Esophagus squamous epithelium (tissue), 5 donors: ENCODE measurements around the gene ERCC6L2. TPM values are rescaled to one million over a fixed set of nuclear protein-coding genes. Genes with fewer than 3 reads are reported as not detected.

Experiments
- DNase-seq: peaks from one replicate; lab custom pipeline; 2025; lab: John Stamatoyannopoulos, UW
- H3K27ac ChIP-seq, 4 donors: fragments of 200-600 bp; sonication (generic); one replicate each; pipeline ENCODE4 v1.5.1; 2016 to 2019; ENCODE audit warnings: mild to moderate bottlenecking in 1 of 4
- H3K27me3 ChIP-seq, 4 donors: fragments of 200-600 bp; sonication (generic); 1 replicate in 3 of 4; 2 replicates in 1 of 4; pipeline versions ENCODE4 v1.5.1 to v1.6.0; 2017 to 2021; ENCODE audit warnings: antibody characterized with exemption in 1 of 4
- H3K36me3 ChIP-seq, 3 donors: fragments of 200-600 bp; sonication (generic); one replicate each; pipeline ENCODE4 v1.5.1; 2016 to 2019
- H3K4me1 ChIP-seq, 3 donors: fragments of 200-600 bp; sonication (generic); one replicate each; pipeline ENCODE4 v1.5.1; 2017 to 2019
- H3K4me3 ChIP-seq, 4 donors: fragments of 200-600 bp; sonication (generic); 1 replicate in 3 of 4; 2 replicates in 1 of 4; pipeline ENCODE4 v1.5.1; 2016 to 2019; ENCODE audit warnings: mild to moderate bottlenecking in 2 of 4, moderate library complexity in 1 of 4
- H3K9me3 ChIP-seq, 3 donors: fragments of 200-600 bp; sonication (generic); one replicate each; pipeline ENCODE4 v1.5.1; 2016 to 2019
- CTCF ChIP-seq, 6 experiments: fragments of 450-650 bp in 4 of 6; fragments of 200-600 bp in 2 of 6; sonication (generic) in 2 of 6; IDR thresholded peaks; one replicate each; pipeline ENCODE4 v1.5.1; 2016 to 2019; ENCODE audit warnings: antibody characterized with exemption in 6 of 6, mild to moderate bottlenecking in 4 of 6, moderate library complexity in 4 of 6
- POLR2A ChIP-seq, 4 donors: fragments of 450-650 bp; IDR thresholded peaks; one replicate each; pipeline ENCODE4 v1.6.1; 2017; ENCODE audit warnings: antibody characterized with exemption in 4 of 4, mild to moderate bottlenecking in 4 of 4, moderate library complexity in 3 of 4
- WGBS, 2 donors: methylation state at CpG; one replicate each; pipeline ENCODE4 v1.1.5; 2018; 5-methylcytosine and 5-hydroxymethylcytosine counted together
- intact Hi-C: fragments of 100-400 bp; cut with DNase I; formaldehyde crosslinking; loops from one replicate; pipeline ENCODE4 v1.15.0; 2022
- total RNA-seq, 4 donors: library from RNA; depleted of rRNA; stranded (reverse); fragments of >200 nt; gene quantifications; one replicate each; pipeline ENCODE4 v1.1.0, GENCODE V29; 2016
- donor health status: DM: yes; HTN: yes; CAD: no.

Gene ERCC6L2
- total RNA-seq, 4 donors from 2014 or later = 32.7 to 70.8 (median 34.0) TPM

GRCh38 chr9:95939472-95939871 is 64.0 kb downstream of the ERCC6L2 start:
- intact Hi-C loops = no loop called here
- Histone ChIP-seq H3K27me3 (no peaks in the 10 kb centered on the region), H3K27ac (no peak overlapping the region), H3K36me3 (peaks cover 0 to 91% (median 8%) of the 10 kb centered on the region in 3 donors), H3K4me3 (no peak overlapping the region), H3K9me3 (peaks cover 0 to 4% (median 0%) of the 10 kb centered on the region in 3 donors), H3K4me1 (no peaks in the 10 kb centered on the region)
- 91 to 100% methylated on average over 1 of the region's 1 CpG for WGBS, 2 donors
- TF ChIP-seq POLR2A (IDR thresholded peaks at IDR 0.05) = no peak
- no peak for TF ChIP-seq CTCF (IDR thresholded peaks at IDR 0.05)
- no peak for DNase-seq

- intact Hi-C loops = no loop called here
- Histone ChIP-seq H3K36me3 (peaks cover 0 to 93% (median 8%) of the 10 kb centered on the region in 3 donors), H3K27me3 (no peaks in the 10 kb centered on the region), H3K4me1 (no peaks in the 10 kb centered on the region), H3K4me3 (no peak overlapping the region), H3K9me3 (peaks cover 0 to 4% (median 0%) of the 10 kb centered on the region in 3 donors), H3K27ac (no peak overlapping the region)
- TF ChIP-seq POLR2A (IDR thresholded peaks at IDR 0.05) (no peak), CTCF (IDR thresholded peaks at IDR 0.05) (no peak)
- WGBS, 2 donors = 77 to 98% methylated on average over 2 of the region's 2 CpGs
- DNase-seq = no peak
Observed at GRCh38 chr9:95940265-95940664, 64.8 kb downstream of the ERCC6L2 start.

GRCh38 chr9:95942016-95942415 is 66.5 kb downstream of the ERCC6L2 start:
- no peak for DNase-seq
- no peak for TF ChIP-seq POLR2A (IDR thresholded peaks at IDR 0.05)
- no peak for TF ChIP-seq CTCF (IDR thresholded peaks at IDR 0.05)
- Histone ChIP-seq H3K27me3 (no peaks in the 10 kb centered on the region), H3K4me3 (no peak overlapping the region), H3K36me3 (peaks cover 0 to 93% (median 8%) of the 10 kb centered on the region in 3 donors), H3K9me3 (peaks cover 0 to 4% (median 0%) of the 10 kb centered on the region in 3 donors), H3K27ac (no peak overlapping the region), H3K4me1 (no peaks in the 10 kb centered on the region)
- 85 to 90% methylated on average over 4 of the region's 4 CpGs for WGBS, 2 donors
- intact Hi-C loops = no loop called here

GRCh38 chr9:95947118-95947517 is 71.6 kb downstream of the ERCC6L2 start:
- Histone ChIP-seq H3K27ac (no peak overlapping the region), H3K27me3 (no peaks in the 10 kb centered on the region), H3K4me1 (no peaks in the 10 kb centered on the region), H3K36me3 (peaks cover 0 to 73% (median 0%) of the 10 kb centered on the region in 3 donors), H3K4me3 (no peak overlapping the region), H3K9me3 (peaks cover 0 to 7% (median 4%) of the 10 kb centered on the region in 3 donors)
- 70 to 79% methylated on average over 1 of the region's 1 CpG for WGBS, 2 donors
- intact Hi-C loops = no loop called here
- TF ChIP-seq POLR2A (IDR thresholded peaks at IDR 0.05) (no peak), CTCF (IDR thresholded peaks at IDR 0.05) (no peak)
- DNase-seq = no peak

GRCh38 chr9:95952471-95952870 is 77.0 kb downstream of the ERCC6L2 start:
- H3K27me3 ChIP-seq = no peaks in the 10 kb centered on the region
- H3K36me3 ChIP-seq = peaks cover 0 to 55% (median 0%) of the 10 kb centered on the region in 3 donors
- no peaks in the 10 kb centered on the region for H3K4me1 ChIP-seq
- 87 to 88% methylated on average over 5 to 6 of the region's 6 CpGs for WGBS, 2 donors
- DNase-seq = no peak
- H3K9me3 ChIP-seq = peaks cover 0 to 3% (median 0%) of the 10 kb centered on the region in 3 donors
- no peak overlapping the region for H3K4me3 ChIP-seq
- TF ChIP-seq CTCF (IDR thresholded peaks at IDR 0.05) (no peak), POLR2A (IDR thresholded peaks at IDR 0.05) (no peak)
- no peak overlapping the region for H3K27ac ChIP-seq
- intact Hi-C loops = no loop called here
